Activated gamma-delta T cell treated with Interleukin-2 at 50 U/mL for 16 hours (primary cell): ENCODE data around the gene SLC16A7.

ENCODE experiments used
- DNase-seq: peaks from one replicate; pipeline ENCODE4 v3.0.0-alpha.2; 2020

The SLC16A7 gene

GRCh38 chr12:59677857-59678256 lies 82.0 kb downstream of the SLC16A7 start:
- no peak for DNase-seq

GRCh38 chr12:59678759-59679411 lies 83.1 kb downstream of the SLC16A7 start:
- no peak for DNase-seq

- DNase-seq: no peak
Measured at GRCh38 chr12:59689776-59690175, 93.9 kb downstream of the SLC16A7 start.

GRCh38 chr12:59695379-59695778 lies 99.5 kb downstream of the SLC16A7 start:
- no peak for DNase-seq

GRCh38 chr12:59698600-59698999 lies 102.8 kb downstream of the SLC16A7 start:
- DNase-seq: no peak

- DNase-seq: no peak
Measured at GRCh38 chr12:59699421-59700152, 103.8 kb downstream of the SLC16A7 start.

GRCh38 chr12:59700153-59700450 lies 104.3 kb downstream of the SLC16A7 start:
- no peak for DNase-seq

GRCh38 chr12:59708064-59708463 lies 112.2 kb downstream of the SLC16A7 start:
- no peak for DNase-seq

GRCh38 chr12:59708484-59708883 lies 112.7 kb downstream of the SLC16A7 start:
- DNase-seq: no peak

- DNase-seq: no peak
Measured at GRCh38 chr12:59710004-59710628, 114.3 kb downstream of the SLC16A7 start.

- DNase-seq: no peak
Measured at GRCh38 chr12:59710964-59711363, 115.1 kb downstream of the SLC16A7 start.

GRCh38 chr12:59715434-59715833 lies 119.6 kb downstream of the SLC16A7 start:
- DNase-seq: no peak

- no peak for DNase-seq
Measured at GRCh38 chr12:59716043-59716442, 120.2 kb downstream of the SLC16A7 start.

GRCh38 chr12:59717436-59717835 lies 121.6 kb downstream of the SLC16A7 start:
- no peak for DNase-seq

GRCh38 chr12:59719701-59720100 lies 123.9 kb downstream of the SLC16A7 start:
- DNase-seq: no peak

GRCh38 chr12:59723520-59723919 lies 127.7 kb downstream of the SLC16A7 start:
- no peak for DNase-seq

- no peak for DNase-seq
Measured at GRCh38 chr12:59724011-59724695, 128.3 kb downstream of the SLC16A7 start.

- DNase-seq: no peak
Measured at GRCh38 chr12:59733200-59733599, 137.4 kb downstream of the SLC16A7 start.

GRCh38 chr12:59734371-59734770 lies 138.5 kb downstream of the SLC16A7 start:
- DNase-seq: no peak

GRCh38 chr12:59735231-59735630 lies 139.4 kb downstream of the SLC16A7 start:
- no peak for DNase-seq

- DNase-seq: no peak
Measured at GRCh38 chr12:59736359-59736758, 140.5 kb downstream of the SLC16A7 start.

- DNase-seq: no peak
Measured at GRCh38 chr12:59736786-59737185, 141.0 kb downstream of the SLC16A7 start.

GRCh38 chr12:59737725-59738463 lies 142.1 kb downstream of the SLC16A7 start:
- DNase-seq: no peak
